GM12878 (cell line): ENCODE data around the gene PCDHGB6. TPM values are rescaled to one million over a fixed set of nuclear protein-coding genes. Genes with fewer than 3 reads are reported as not detected.
A peak's percentile ranks its signal among the peaks of the same experiment; 100 is the strongest.

ENCODE experiments used
- CTCF ChIP-seq, 3 experiments: IDR thresholded peaks in 2 of 3; conservative IDR thresholded peaks in 1 of 3; 2 replicates each; pipeline ENCODE4 v1.5.1; 2011; ENCODE audit warnings: low read depth in 3 of 3, low read length in 3 of 3, mild to moderate bottlenecking in 3 of 3, control low read depth in 2 of 3, moderate library complexity in 2 of 3, inconsistent platforms in 1 of 3, mixed read lengths in 1 of 3; ENCODE audit not compliant: control insufficient read depth in 2 of 3, insufficient read depth in 1 of 3; ENCODE audit errors: extremely low read depth in 1 of 3
- IKZF1 ChIP-seq: fragments of 450-650 bp; conservative IDR thresholded peaks from 2 replicates; pipeline ENCODE4 v1.6.1; 2017; ENCODE audit warnings: antibody characterized with exemption, mild to moderate bottlenecking
- MAX ChIP-seq: IDR thresholded peaks from 2 replicates; pipeline ENCODE4 v1.6.1; 2012; ENCODE audit warnings: low read depth, low read length, improper control_type of control experiment
- MLLT1 ChIP-seq: fragments of 450-650 bp; IDR thresholded peaks from 2 replicates; pipeline ENCODE4 v1.6.1; 2016; ENCODE audit warnings: mild to moderate bottlenecking
- RAD21 ChIP-seq: IDR thresholded peaks from 2 replicates; pipeline ENCODE4 v1.6.1; 2011; ENCODE audit warnings: mild to moderate bottlenecking, low read depth, low read length, moderate library complexity; ENCODE audit not compliant: insufficient read depth
- YY1 ChIP-seq: IDR thresholded peaks from 2 replicates; pipeline ENCODE4 v1.6.1; 2011; ENCODE audit warnings: low read depth, mild to moderate bottlenecking, low read length
- ZBTB33 ChIP-seq: fragments of 450-650 bp; IDR thresholded peaks from 2 replicates; pipeline ENCODE4 v1.6.1; 2017; ENCODE audit warnings: mild to moderate bottlenecking
- polyA plus RNA-seq, 11 experiments: library from polyadenylated mRNA; depleted of rRNA in 4 of 11; unstranded in 6 of 11; stranded (reverse) in 5 of 11; fragments of >200 nt; fragmentation: Nextera tagmentation in 4 of 11; fragmentation: Illumina TruSeq in 1 of 11; extraction: Ambion mirVana in 4 of 11; extraction: Trizol in 1 of 11; gene quantifications; 1 replicate in 1 of 11; 2 replicates in 10 of 11; pipeline versions ENCODE4 v1.2.1 to v1.2.3, GENCODE V29; 2011 to 2016; ENCODE audit warnings: inconsistent platforms in 2 of 11, missing spikeins in 2 of 11, low read depth in 1 of 11
- total RNA-seq, 4 experiments: library from RNA; depleted of rRNA in 3 of 4; stranded (reverse); fragments of >200 nt in 3 of 4; fragmentation: Illumina TruSeq in 1 of 4; extraction: Trizol in 1 of 4; gene quantifications; 2 replicates each; pipeline versions ENCODE4 v1.2.1 to v1.2.3, GENCODE V29; 2013 to 2021

PCDHGB6 gene
- total and polyA plus RNA-seq, 10 of the 15 experiments (the other 5 are each of a cell fraction or from before 2014, with no cell fraction given): 0.07 to 1.0 (median 0.31) TPM

- no peak for TF ChIP-seq MLLT1
- TF ChIP-seq YY1: 0 out of 2 replicates have a peak, but pooled peaks have one; percentile 25
- peak; percentile 56 for TF ChIP-seq RAD21
- no peak for TF ChIP-seq ZBTB33
- no peak for TF ChIP-seq MAX
- 0 out of 2 replicates have a peak, but pooled peaks have one; percentile 14 for TF ChIP-seq IKZF1
- TF ChIP-seq CTCF (IDR thresholded peaks at IDR 0.05 in 2 of 3, conservative IDR thresholded peaks at IDR 0.05 in 1 of 3; ENCODE audit: control insufficient read depth in 2 of 3, extremely low read depth in 1 of 3, insufficient read depth in 1 of 3, low read depth in 3 of 3, low read length in 3 of 3): peak; percentile 62 to 82 (median 68)
Measured at GRCh38 chr5:141430332-141431113, 22.7 kb downstream of the PCDHGB6 start, which contains the start of gene PCDHGA12 (continued).
